Myocyte (in vitro differentiated cells): ENCODE measurements around the gene TET2. TPM values are rescaled to one million over a fixed set of nuclear protein-coding genes. Genes with fewer than 3 reads are reported as not detected.

Source experiments
- DNase-seq: peaks from one replicate; pipeline ENCODE4 v3.0.0-alpha.2; 2012; ENCODE audit warnings: low read depth
- polyA plus RNA-seq: library from polyadenylated mRNA; unstranded; fragments of >200 nt; gene quantifications from one replicate; pipeline ENCODE4 v1.2.1, GENCODE V29; 2012; ENCODE audit warnings: missing spikeins
- total RNA-seq: library from RNA; depleted of rRNA; stranded (reverse); fragments of >200 nt; gene quantifications from 2 replicates; pipeline ENCODE4 v1.2.3, GENCODE V29; 2014

The TET2 gene
- 15.1 and 18.6 TPM in 2 replicates for total RNA-seq
- 3.3 TPM for polyA plus RNA-seq

- DNase-seq: peak; percentile 84
These were observed at the start of gene TET2 for GRCh38 chr4:105146276-105147015. TSS of gene TET2 (plus strand) at chr4:105146876. CDS start at chr4:105233943, 87,067 bp downstream.

- no peak for DNase-seq
These were observed 44.7 kb upstream of the TET2 start for GRCh38 chr4:105102016-105102415.

GRCh38 chr4:105106426-105106825, 40.2 kb upstream of the TET2 start:
- peak; percentile 33 for DNase-seq

- no peak for DNase-seq
These were observed 39.4 kb upstream of the TET2 start for GRCh38 chr4:105107095-105107856.

GRCh38 chr4:105108971-105109370, 37.7 kb upstream of the TET2 start:
- no peak for DNase-seq

- DNase-seq: no peak
These were observed 34.4 kb upstream of the TET2 start for GRCh38 chr4:105112274-105112673.

- no peak for DNase-seq
These were observed 32.9 kb upstream of the TET2 start for GRCh38 chr4:105113800-105114199.

GRCh38 chr4:105116616-105117319, 29.9 kb upstream of the TET2 start:
- DNase-seq: no peak

- no peak for DNase-seq
These were observed 27.3 kb upstream of the TET2 start for GRCh38 chr4:105119356-105119755.

GRCh38 chr4:105120626-105121025, 26.1 kb upstream of the TET2 start:
- DNase-seq: no peak

- DNase-seq: peak; percentile 11
These were observed 24.3 kb upstream of the TET2 start for GRCh38 chr4:105122350-105122749.

GRCh38 chr4:105126311-105127169, 20.1 kb upstream of the TET2 start:
- DNase-seq: peak; percentile 13

- DNase-seq: no peak
These were observed 19.6 kb upstream of the TET2 start for GRCh38 chr4:105127170-105127445.

- no peak for DNase-seq
These were observed 18.5 kb upstream of the TET2 start for GRCh38 chr4:105128208-105128607.

GRCh38 chr4:105129286-105130040, 17.2 kb upstream of the TET2 start:
- DNase-seq: no peak

- DNase-seq: no peak
These were observed 15.7 kb upstream of the TET2 start for GRCh38 chr4:105130945-105131344.

GRCh38 chr4:105133976-105134375, 12.7 kb upstream of the TET2 start:
- no peak for DNase-seq

- no peak for DNase-seq
These were observed 10.9 kb upstream of the TET2 start for GRCh38 chr4:105135785-105136184.

GRCh38 chr4:105137121-105137875, 9.4 kb upstream of the TET2 start:
- DNase-seq: no peak

GRCh38 chr4:105139646-105140045, 7.0 kb upstream of the TET2 start:
- no peak for DNase-seq
